ENCODE results near the gene SYCE3.

- TF ChIP-seq CTCF (IDR thresholded peaks at IDR 0.05; ENCODE audit: insufficient read depth, low read length, poor library complexity, severe bottlenecking) (no peak), EZH2phosphoT487 (conservative IDR thresholded peaks at IDR 0.05; ENCODE audit: low read length) (no peak)
Measured at GRCh38 chr22:50537765-50538164, 25.0 kb downstream of the SYCE3 start.
